Activated CD8-positive, alpha-beta memory T cell treated with anti-CD3 and anti-CD28 coated beads, Interleukin-2, amount 50 U/mL, for 4 hours (primary cell): Measurements from ENCODE around the gene ADPRHL1.
"Not testable (repeated sequence)": the region's sequence is repeated elsewhere in the genome, so short reads cannot be mapped to it uniquely, and the experiment has no call there.

Source experiments
- DNase-seq: peaks from one replicate; pipeline ENCODE4 v3.0.0-alpha.2; 2020

Gene ADPRHL1

GRCh38 chr13:113400621-113401451, 52.5 kb downstream of the ADPRHL1 start:
- DNase-seq = no peak

- DNase-seq = no peak
Observed at GRCh38 chr13:113399755-113400149, 53.5 kb downstream of the ADPRHL1 start.

- no peak for DNase-seq
Observed at GRCh38 chr13:113398963-113399754, 54.1 kb downstream of the ADPRHL1 start.

GRCh38 chr13:113397608-113398425, 55.5 kb downstream of the ADPRHL1 start:
- no peak for DNase-seq

GRCh38 chr13:113394339-113394640, 59.0 kb downstream of the ADPRHL1 start:
- no peak for DNase-seq

GRCh38 chr13:113393563-113394338, 59.5 kb downstream of the ADPRHL1 start:
- peak; percentile 75 for DNase-seq

- no peak for DNase-seq
Observed at GRCh38 chr13:113393226-113393562, 60.1 kb downstream of the ADPRHL1 start.

GRCh38 chr13:113390874-113391497, 62.3 kb downstream of the ADPRHL1 start:
- DNase-seq = no peak

GRCh38 chr13:113389586-113389985, 63.7 kb downstream of the ADPRHL1 start:
- DNase-seq = not testable (repeated sequence)

- no peak for DNase-seq
Observed at GRCh38 chr13:113387396-113387795, 65.9 kb downstream of the ADPRHL1 start.

GRCh38 chr13:113383089-113383488, 70.2 kb downstream of the ADPRHL1 start:
- DNase-seq = no peak

- not testable (repeated sequence) for DNase-seq
Observed at GRCh38 chr13:113382542-113382941, 70.7 kb downstream of the ADPRHL1 start.

- no peak for DNase-seq
Observed at GRCh38 chr13:113378825-113379224, 74.5 kb downstream of the ADPRHL1 start.

GRCh38 chr13:113374511-113375175, 78.6 kb downstream of the ADPRHL1 start:
- no peak for DNase-seq

GRCh38 chr13:113373811-113374485, 79.3 kb downstream of the ADPRHL1 start:
- no peak for DNase-seq

- DNase-seq = not testable (repeated sequence)
Observed at GRCh38 chr13:113371701-113372100, 81.6 kb downstream of the ADPRHL1 start.

GRCh38 chr13:113371061-113371460, 82.2 kb downstream of the ADPRHL1 start:
- no peak for DNase-seq

GRCh38 chr13:113369881-113370280, 83.4 kb downstream of the ADPRHL1 start:
- no peak for DNase-seq

- no peak for DNase-seq
Observed at GRCh38 chr13:113369189-113369588, 84.1 kb downstream of the ADPRHL1 start.

GRCh38 chr13:113368353-113368752, 84.9 kb downstream of the ADPRHL1 start:
- not testable (repeated sequence) for DNase-seq

- no peak for DNase-seq
Observed at GRCh38 chr13:113367771-113368170, 85.5 kb downstream of the ADPRHL1 start.
